ENCODE results near the gene TMEM229B.

Gene TMEM229B

DNA sequence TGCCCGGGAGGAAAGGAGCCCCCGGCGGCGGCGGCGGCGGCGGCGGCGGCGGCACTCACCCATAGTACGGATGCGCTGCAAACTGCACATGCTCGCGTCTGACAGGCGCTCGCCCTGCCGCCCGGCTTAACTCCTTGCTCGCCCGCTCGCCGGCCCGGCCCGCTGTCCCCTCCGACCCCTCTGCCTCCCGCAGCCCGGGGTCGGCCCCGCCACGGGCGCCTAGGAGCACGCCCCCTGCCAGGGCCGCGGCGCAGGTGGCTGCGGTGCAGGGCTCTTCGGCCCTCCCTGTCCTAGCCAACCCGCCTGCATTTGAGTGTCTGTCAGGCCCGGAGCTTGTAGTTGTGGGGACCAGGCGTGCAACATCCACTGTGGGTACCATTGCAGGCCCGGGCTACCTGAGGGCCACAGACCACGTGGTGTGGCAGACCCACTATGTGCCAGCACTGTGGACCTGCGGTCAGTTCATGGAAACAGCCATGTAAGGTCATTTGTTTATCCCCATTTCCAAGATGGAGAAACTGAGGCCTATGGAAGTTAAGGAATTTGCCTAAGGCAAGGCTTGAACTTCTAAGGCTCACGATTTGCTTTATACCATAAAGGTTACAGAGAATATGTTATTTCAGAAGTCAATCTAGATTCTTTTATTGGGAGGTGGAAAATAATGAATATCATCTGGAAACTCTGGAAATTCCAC, 27.0 kb upstream of the TMEM229B start:
- peak; percentile 64 for DNase-seq (ENCODE audit: low spot score)

DNA sequence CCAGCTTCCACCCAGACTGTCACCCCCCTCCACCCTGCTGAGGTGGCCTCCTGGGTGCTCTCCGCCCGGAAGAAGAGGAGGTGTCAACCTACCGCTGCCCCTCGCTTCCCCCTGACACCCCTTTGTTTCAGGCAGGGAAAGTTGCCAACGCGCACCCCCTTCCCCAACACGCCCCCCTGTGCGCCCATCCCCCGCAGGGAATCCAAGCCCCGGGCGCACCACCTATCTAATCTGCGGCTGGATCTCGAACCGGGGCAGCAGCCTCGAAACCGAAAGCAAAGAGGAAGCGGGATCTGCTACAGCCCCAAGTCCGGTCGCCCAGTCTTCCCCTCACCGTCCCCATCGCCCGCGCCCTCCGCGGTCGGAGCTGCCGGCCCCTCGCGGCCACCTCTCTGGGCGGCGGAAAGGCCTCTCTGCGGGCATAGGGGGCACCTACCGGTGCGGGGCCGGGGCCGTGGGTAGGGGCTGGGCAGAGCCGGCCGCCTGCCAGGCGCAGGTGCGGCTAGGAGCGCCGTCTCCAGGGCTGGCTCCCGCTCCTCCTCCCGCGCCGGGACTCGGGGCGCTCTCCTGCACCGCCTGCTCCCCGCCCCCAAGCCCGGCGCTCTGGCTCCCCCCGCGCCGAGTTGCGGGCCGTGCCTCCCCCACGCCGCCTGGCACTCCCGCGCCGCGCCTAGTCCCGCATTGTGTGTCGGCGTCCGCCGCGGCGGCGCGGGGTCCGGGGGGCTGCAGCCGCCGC, 26.3 kb upstream of the TMEM229B start:
- DNase-seq (ENCODE audit: low spot score): peak; percentile 67

DNA sequence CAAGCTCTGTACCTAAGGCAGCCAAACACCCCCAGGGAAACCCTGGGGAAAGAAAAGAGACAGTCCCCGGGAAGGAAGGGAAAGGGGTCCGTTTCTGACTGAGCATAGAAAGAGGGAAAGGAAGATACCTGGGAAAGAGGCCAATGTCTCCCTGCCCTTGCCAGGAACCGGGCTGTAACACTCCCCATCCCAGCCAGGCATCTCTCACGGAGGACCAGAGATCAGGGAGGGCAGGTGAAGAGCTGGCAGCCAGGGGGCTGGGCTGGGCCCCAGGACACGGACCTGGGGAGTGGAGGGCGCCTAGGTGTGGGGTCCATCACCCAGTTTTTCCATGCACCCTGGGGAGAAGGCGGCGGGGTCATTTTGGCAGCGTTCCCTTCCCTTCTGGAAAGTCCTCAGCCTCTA, 25.7 kb upstream of the TMEM229B start:
- DNase-seq (ENCODE audit: low spot score): no peak

DNA sequence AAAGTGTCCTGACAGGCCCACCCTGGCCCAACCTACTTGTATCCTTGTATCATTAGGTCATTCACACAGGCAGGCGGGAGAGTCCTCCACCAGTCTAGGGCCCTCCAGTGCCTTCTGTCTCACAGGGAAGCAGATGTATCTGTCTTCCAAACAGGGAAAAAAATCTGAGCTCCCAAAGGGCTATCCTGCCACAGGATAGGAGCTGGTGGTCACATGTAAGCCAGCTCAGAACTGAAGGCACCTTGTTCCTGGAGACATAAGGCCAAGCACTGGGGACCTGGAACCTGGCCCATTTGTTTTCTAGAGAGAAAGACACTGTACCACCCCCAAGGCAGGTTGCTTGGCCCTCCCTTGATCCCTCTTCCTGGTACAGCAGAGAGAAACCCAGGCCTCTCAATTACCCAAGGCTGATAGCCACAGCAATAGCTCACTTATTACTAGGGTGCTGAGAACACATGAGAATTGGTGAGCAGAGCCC, 25.1 kb upstream of the TMEM229B start:
- DNase-seq (ENCODE audit: low spot score): no peak

DNA sequence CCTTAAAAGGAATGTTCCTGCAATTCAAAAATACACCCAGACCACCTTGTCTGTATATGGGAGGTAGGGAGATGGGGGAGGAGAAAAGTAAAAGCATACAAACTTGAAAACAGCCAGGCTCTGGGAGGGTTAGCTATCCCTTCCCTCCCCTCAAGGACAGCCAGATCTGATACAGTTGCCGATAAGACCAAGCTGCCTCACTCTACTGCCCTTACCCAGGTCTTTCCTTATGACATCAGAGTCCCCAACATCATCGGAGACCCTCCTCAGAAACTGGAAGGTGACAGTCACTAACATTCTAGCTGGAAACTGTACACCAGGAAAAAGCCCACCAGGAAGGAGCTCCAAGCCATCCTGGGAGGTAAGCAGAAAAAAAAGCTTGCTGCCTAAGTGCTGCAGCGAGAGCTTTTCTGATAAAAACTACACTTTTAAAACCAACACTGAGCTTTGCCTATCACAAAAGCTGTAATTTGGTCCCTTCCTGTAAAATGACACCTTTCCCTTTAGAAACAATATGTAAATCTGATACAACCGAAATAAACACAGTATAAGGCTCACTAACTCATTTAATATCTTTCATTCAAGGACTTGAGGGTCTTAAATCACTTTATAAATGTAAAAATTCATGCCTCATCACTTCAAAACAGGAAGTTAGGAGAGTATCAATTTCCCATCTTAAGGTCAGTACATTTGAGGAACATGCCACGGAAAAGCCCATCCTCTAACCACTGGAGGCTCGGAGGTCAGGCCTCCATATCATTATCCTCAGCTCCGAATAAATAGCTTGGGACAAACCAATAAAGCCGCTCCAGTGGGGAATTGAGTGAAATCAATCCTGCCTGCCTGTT, 24.2 kb upstream of the TMEM229B start:
- no peak for DNase-seq (ENCODE audit: low spot score)

DNA sequence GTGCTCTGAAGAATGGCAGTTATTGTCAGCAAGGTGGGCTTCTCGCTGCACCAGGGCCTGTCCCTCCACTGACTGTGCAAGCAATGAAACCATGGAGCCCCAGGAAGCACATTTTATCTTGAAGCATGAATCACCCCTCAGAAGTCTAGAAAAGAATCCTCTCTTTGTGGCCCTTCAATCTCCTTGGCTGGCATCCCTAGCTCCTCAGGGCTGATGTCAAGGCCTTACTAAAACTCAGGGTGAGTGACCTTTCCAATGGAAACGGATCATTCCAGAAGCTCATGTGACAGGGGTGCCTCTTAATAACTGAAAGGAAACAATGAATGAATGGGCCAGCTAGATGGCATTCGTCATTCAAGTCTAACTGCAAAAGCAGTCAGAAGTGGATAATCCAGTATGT, 22.3 kb upstream of the TMEM229B start:
- no peak for DNase-seq (ENCODE audit: low spot score)

DNA sequence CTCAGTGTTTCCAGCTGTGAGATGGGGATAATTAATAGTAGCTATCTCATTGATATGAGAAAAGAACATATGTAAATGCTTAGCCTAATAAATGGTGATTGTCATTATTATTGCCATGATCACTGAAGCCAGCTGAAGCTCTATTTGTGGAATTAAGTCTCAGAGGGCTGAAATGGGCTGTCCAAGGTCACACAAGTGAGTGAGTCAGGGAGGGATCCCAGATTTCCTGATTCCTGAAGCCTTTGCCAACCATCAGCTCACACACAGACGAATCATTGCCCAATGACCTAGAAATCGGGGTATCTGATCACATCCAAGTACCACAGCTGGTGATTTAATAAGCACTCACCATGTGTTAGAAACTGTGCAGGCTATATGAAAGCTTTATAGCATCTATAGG, 21.6 kb upstream of the TMEM229B start:
- no peak for DNase-seq (ENCODE audit: low spot score)

DNA sequence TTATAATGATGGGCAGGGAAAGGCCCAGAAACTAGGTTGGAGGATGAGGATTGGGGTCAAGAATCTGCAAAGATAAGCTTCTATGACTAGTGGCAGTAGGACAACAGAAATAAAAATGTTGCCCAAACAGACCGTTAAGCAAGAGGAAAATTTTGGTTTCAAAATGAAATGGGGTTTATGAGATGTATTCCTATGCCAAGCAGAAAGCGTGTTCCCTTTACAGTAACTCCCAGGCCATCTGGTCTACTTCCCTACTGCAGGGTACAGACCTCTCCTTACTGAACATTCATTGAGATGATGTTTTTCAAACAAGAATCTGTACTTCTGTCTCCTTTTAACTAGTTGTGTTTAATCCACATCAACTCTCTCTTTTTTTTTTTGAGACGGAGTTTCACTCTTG, 20.4 kb upstream of the TMEM229B start:
- DNase-seq (ENCODE audit: low spot score): no peak

DNA sequence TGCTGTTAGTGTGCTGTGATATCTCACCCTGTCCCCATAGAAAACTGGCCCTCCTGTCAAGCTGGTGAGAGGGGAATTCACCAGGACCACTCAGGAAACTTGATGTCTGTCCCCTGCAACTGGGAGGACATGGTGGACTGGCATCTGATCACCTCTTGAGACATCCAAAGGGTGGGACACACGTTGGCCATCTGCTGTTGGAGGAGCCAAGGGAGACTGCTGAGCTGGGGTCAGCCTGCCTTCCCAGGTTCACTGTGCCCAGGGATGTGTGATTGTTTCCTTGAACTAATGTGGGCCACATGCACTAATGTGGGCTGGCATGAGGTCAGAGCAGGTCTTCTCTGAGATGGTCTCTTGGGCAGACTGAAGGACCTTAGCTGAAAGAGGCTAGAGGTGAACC, 16.7 kb upstream of the TMEM229B start:
- no peak for DNase-seq (ENCODE audit: low spot score)

DNA sequence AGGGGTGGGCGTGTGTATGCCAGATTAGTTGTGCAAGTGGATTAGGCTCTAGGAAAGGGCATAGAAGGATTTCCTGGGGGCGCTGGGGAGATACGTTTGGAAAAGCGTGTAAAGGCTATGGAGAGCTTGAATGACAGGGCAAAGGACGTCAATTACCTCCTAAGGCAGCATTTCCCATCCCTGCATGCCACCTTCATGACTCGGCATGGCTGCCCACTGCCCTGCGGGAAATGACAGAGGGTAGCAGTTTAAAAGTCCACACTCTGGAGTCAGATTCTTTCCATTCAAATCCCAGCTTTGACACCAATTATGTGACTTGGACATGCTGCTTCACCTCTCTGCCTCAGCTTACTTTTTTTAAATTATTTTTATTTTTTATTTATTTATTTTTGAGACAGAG, 14.8 kb upstream of the TMEM229B start:
- no peak for DNase-seq (ENCODE audit: low spot score)

DNA sequence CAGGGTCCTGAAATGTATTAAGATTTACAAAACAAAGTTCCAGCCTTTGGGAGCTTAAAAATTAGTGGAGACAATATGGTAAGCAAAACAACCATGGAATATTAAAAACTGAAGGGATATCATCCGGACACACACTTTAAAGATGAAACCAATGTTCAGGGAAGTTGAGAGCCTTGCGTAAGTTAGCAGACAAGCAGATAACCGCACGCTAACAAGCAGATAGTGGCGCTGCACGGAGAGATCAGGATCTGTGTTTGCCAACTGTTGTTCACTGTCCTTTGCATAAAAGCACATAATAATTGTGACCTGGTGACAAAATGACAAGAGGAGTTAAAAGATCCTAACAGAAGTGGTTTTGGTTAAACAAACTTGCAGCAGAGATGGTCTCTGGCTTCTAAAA, 14.3 kb upstream of the TMEM229B start:
- DNase-seq (ENCODE audit: low spot score): no peak

DNA sequence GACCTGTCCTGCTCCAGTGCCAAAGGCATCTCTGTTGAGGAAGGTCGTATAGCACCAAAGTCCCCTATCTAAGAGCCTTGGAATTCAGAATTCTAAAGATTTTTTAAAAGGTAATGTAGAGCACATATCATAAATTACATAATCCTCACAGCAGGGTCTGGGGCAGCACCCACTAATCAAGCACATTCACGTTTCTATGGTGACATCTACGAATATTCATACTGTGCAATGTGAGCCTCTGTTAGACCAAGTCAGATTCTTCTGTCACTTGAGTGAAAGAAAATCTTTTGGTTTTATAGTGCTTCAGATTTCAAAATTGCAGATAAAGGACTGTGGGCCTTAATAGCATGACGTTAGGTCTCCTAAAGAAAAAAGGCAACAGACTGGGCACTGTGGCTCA, 13.1 kb upstream of the TMEM229B start:
- no peak for DNase-seq (ENCODE audit: low spot score)

DNA sequence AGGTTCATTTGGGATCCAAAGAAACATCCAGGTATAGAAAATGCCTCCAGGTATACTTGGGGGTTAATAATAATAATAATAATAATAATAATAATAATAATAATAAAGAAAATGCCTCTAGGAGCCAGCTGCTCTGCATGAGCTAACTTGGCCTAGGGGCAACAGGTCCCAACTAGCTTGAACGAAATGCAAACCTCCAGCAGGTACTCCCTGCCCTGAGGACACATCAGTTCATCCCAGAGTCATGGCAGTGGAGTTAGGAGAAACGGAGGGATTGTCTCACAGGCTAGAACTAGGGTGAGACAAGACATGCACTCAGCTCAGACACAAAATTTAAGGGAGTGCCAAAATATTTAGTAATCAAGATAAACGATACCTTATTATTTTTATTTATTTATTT, 12.5 kb upstream of the TMEM229B start:
- no peak for DNase-seq (ENCODE audit: low spot score)

DNA sequence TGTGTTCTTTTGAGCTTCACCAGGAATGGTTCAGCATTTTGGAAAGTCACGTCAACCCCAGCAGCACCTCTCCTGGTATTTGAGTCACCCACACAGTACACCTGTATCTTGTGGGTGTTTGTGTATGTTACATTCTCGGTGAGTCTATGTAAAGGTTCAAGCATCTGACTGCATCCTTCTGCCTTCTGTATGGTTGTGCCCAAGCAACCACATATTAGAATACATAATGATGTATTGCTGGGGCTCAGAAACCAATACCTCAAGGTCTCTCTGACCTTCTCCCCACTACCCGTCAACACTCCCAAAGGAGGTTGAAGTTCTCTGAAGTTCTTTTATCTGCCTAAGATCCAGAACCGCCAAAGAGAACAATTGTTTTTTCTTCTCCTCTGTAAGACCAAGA, 9.2 kb upstream of the TMEM229B start:
- no peak for DNase-seq (ENCODE audit: low spot score)

DNA sequence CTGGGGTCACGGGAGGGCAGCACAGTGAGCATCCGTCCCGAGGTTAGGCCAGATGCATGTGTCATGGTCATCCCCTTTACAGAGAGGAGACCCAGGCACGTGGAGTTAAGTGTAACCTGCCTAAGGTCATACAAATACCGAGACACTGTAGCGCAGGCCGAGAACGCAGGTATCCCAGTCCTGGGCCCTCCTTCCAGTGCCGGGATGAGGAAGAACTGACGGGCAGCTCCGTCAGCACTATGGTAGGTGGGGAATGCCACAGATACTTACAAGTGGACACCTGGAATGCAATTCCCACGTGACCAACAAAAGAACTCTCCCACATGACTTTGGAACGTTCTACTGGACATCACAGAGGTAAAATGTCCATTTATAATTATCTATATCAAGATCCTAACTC, 8.7 kb upstream of the TMEM229B start:
- DNase-seq (ENCODE audit: low spot score): no peak

DNA sequence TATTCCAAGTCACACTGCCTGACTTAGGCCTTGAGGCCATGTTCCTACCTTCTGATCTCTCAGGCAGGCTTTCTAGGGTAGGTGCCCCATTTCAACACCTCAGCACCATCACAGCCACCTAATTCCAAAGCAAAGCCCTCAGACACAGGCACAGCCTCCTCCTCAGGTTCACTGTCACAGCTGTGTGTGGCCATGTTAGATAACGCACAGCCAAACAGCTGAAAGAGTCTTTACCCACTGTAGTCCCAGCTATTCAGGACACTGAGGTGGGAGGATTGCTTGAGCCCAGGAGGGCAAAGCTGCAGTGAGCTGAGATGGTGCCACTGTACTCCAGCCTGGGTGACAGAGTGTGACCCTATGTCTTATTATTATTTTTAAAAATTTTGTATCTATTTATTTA, 7.3 kb upstream of the TMEM229B start:
- no peak for DNase-seq (ENCODE audit: low spot score)

DNA sequence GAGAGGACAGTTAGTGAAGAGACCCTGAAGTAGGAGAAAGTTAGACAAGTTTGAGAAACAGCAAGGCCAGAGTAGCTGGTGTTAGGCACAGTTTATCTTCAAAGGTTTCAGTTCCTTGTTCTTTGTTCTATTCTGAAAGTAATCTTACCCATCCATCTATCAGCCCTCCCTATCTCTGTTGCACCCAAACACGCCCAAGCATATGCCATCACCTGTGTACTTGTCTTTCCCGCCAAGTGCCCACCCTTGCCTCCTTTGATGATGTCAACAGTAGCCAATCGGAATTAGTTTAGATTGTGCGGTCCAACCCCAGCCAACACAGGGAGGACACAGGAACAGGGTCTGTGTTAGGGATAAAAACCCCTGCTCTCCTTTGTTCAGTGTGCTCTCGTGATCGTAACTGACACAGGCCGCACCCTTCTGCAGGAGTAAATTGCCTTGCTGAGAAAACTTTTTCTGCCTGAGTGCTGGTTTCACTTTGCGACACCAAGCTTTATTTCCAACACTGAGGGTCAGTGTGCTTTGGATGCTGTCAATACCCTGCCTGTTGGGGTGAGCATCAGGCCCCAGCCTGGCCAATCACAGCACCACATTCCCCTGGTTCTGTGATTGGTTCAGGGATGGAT, 4.7 kb upstream of the TMEM229B start:
- no peak for DNase-seq (ENCODE audit: low spot score)

DNA sequence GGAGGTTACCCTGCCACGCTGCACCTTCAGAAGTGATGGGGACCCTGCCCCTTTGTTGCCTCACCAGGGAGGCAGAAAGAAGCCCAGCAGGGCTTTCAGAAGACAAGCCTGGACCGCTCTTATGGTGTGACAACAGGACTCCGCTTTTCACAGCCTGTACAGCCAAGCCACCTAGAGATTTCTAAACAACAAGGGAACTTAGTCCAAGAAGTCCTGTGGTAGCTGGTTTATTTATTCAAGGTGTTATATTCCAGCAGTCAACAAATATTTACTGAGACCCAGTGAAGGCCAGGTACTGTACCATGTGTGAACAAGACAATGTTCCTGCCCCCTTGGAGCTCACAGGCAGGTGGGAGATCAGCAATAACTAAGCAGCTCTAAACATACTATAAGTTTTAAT, 4.0 kb upstream of the TMEM229B start:
- DNase-seq (ENCODE audit: low spot score): no peak

DNA sequence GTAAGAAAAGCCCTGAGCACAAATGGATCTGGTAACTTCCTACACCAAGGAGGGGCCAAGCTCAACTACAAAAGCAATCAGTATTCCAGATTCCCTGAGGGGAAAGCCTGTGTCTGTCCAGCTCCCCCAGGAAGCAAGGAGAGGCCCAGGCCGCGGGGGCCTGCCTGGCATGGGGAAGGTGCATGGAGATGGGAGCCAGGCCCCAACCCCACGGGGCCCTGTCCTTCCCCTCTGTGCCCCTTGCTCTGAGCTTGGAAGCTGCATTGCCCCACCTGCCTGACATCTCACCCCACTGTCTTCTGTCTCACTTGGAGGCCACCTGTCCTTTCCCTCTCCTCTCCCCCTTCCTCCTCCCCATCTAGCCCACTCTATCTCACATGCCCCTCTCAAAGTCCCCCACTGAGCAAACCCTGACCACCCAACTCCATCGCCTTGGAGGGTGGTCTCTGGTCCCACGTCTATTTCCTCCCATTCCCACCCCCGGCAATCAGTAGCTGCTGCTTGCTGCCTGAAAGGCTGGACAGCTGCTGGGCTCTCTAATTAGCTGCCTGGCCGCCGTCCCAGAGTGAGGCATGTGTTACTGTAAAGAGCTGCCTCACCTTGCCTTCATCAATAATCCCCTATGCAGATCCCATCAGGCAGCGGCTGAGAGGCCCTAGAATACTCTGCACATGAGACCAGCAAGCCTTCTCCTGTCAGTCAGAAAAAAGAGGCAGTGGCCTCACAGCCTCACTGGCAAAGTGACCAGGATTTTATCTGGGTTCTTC, 3.4 kb upstream of the TMEM229B start:
- peak; percentile 58 for DNase-seq (ENCODE audit: low spot score)

DNA sequence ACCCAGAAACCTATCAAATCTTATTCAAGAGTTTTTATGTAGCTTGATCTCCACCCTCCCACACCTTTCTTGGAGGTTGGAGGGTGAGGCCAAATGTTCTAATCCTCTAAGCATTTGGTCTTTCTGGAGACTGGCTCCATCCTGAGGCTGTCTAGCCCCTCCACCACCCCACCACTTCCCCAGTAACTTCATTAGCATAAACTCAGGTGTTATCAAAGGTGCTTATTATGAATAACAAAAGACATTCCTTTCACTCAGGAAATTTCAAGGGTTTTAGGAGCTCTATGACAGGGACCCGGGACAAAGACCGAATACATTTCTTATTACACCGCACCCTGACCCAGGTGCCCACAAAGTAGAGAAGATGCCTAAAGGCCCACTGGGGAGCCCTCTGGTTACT, 2.8 kb upstream of the TMEM229B start:
- no peak for DNase-seq (ENCODE audit: low spot score)

DNA sequence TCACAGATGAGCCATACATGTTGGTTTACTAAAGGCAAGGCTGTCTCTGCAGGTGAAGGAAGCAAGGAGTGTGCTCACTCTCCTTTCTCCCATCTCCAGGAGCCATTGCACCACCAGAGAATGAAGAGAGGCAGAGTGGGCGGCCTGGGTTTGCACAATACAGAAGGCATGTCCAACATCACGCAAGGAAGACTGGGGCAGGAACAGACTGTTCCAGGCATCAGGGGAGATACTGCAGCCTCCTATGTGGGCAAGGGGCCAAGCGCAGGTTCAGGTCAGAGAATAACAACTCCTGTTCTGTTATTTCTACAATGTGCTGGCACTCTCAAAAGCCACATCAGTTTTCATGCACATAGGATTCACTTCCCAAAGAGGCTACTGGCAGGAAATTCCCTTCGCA, 1.7 kb upstream of the TMEM229B start:
- no peak for DNase-seq (ENCODE audit: low spot score)

DNA sequence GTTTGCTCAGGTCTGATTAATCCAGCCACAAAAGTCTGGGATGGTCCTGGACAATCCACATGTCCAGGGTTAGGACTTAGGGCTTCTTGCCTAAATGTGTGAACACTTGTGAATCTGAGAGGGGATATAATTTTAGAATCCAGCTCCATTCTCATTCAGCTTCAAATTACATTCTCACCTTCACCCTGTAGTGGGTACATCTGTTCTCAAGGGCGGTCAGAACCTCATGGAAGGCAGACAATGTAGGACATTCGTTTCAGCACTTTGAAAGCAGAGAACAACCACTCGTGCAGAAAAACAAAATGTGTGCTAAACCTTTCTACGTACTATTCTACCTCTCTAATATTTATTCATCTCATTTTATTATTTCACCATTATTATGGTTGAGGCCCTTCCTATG, 1.2 kb downstream of the TMEM229B start:
- DNase-seq (ENCODE audit: low spot score): no peak
